ENCODE measurements around the gene KCNRG.

The KCNRG gene

DNA sequence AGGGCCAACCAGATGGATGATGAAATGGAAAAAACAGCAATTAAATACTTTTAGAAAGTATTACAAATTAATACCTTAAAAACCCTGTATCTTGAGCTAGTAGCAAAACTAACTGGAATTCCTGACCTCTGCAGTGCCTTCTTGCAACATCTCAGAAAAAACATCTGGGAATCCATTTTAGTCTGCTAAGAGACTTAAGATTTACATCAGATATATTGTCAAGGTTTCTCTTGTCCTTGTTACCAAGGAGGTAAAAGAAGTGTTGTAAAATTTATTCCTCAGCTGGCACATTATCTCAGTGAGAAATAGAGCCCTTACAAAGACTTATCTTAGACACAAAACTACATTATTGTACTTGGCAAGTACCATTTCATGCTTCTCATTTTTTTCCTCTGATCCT, 18.5 kb downstream of the KCNRG start:
- ATAC-seq, result no peak
- no peak for TF ChIP-seq ZFP30 (CRISPR knock-in tag; IDR thresholded peaks at IDR 0.05)
- TF ChIP-seq ZNF8 (CRISPR knock-in tag; IDR thresholded peaks at IDR 0.05), result no peak
- TF ChIP-seq, protein P1, sequence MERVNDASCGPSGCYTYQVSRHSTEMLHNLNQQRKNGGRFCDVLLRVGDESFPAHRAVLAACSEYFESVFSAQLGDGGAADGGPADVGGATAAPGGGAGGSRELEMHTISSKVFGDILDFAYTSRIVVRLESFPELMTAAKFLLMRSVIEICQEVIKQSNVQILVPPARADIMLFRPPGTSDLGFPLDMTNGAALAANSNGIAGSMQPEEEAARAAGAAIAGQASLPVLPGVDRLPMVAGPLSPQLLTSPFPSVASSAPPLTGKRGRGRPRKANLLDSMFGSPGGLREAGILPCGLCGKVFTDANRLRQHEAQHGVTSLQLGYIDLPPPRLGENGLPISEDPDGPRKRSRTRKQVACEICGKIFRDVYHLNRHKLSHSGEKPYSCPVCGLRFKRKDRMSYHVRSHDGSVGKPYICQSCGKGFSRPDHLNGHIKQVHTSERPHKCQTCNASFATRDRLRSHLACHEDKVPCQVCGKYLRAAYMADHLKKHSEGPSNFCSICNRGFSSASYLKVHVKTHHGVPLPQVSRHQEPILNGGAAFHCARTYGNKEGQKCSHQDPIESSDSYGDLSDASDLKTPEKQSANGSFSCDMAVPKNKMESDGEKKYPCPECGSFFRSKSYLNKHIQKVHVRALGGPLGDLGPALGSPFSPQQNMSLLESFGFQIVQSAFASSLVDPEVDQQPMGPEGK (CRISPR knock-in tag; IDR thresholded peaks at IDR 0.05; ENCODE audit: borderline replicate concordance), result no peak
- TF ChIP-seq RARB (CRISPR knock-in tag; IDR thresholded peaks at IDR 0.05), result no peak
- TF ChIP-seq GLIS3 (CRISPR knock-in tag; IDR thresholded peaks at IDR 0.05), result no peak
- no peak for TF ChIP-seq ISL1 (CRISPR knock-in tag; IDR thresholded peaks at IDR 0.05)
- TF ChIP-seq, protein P2, sequence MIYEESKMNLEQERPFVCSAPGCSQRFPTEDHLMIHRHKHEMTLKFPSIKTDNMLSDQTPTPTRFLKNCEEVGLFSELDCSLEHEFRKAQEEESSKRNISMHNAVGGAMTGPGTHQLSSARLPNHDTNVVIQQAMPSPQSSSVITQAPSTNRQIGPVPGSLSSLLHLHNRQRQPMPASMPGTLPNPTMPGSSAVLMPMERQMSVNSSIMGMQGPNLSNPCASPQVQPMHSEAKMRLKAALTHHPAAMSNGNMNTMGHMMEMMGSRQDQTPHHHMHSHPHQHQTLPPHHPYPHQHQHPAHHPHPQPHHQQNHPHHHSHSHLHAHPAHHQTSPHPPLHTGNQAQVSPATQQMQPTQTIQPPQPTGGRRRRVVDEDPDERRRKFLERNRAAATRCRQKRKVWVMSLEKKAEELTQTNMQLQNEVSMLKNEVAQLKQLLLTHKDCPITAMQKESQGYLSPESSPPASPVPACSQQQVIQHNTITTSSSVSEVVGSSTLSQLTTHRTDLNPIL (CRISPR knock-in tag; IDR thresholded peaks at IDR 0.05; ENCODE audit: low read depth), result no peak
- no peak for TF ChIP-seq ESRRG (CRISPR knock-in tag; IDR thresholded peaks at IDR 0.05)
- no peak for TF ChIP-seq OSR1 (CRISPR knock-in tag; IDR thresholded peaks at IDR 0.05)
- no peak for TF ChIP-seq ZC3H10 (CRISPR knock-in tag; IDR thresholded peaks at IDR 0.05)
- TF ChIP-seq ZFP3 (CRISPR knock-in tag; IDR thresholded peaks at IDR 0.05), result no peak
- TF ChIP-seq CSDC2 (CRISPR knock-in tag; IDR thresholded peaks at IDR 0.05), result no peak
- TF ChIP-seq BACH2 (CRISPR knock-in tag; IDR thresholded peaks at IDR 0.05; ENCODE audit: borderline replicate concordance), result no peak
- TF ChIP-seq ZNF565 (CRISPR knock-in tag; conservative IDR thresholded peaks at IDR 0.05; ENCODE audit: low read depth), result no peak
- TF ChIP-seq ZNF70 (CRISPR knock-in tag; IDR thresholded peaks at IDR 0.05), result no peak

DNA sequence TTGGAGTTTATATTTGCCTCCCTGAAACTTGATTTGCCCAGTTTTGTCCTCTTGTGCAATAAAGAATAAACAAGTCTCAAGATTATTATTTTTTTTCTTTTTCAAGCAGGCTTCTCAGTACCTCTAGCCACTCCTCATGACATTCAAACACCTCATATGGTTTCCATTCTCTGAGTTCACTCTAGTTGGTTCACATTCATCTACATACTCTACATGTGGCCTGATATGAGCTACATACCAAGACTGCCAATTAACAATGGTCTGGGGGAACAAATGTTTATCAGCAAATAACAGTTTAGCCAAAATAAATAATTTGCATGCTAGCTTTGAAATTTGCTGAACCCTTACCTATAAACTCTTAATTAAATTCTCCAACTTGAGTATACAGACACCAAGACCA, 22.5 kb downstream of the KCNRG start:
- no peak for ATAC-seq
- TF ChIP-seq ARNTL (CRISPR knock-in tag; IDR thresholded peaks at IDR 0.05; ENCODE audit: borderline replicate concordance, low read depth), result no peak
- TF ChIP-seq, protein P1 (CRISPR knock-in tag; IDR thresholded peaks at IDR 0.05; ENCODE audit: borderline replicate concordance), result no peak
- no peak for TF ChIP-seq ESRRG (CRISPR knock-in tag; IDR thresholded peaks at IDR 0.05)
- TF ChIP-seq TCF4 (CRISPR knock-in tag; IDR thresholded peaks at IDR 0.05; ENCODE audit: borderline replicate concordance), result no peak
- TF ChIP-seq, protein P3, sequence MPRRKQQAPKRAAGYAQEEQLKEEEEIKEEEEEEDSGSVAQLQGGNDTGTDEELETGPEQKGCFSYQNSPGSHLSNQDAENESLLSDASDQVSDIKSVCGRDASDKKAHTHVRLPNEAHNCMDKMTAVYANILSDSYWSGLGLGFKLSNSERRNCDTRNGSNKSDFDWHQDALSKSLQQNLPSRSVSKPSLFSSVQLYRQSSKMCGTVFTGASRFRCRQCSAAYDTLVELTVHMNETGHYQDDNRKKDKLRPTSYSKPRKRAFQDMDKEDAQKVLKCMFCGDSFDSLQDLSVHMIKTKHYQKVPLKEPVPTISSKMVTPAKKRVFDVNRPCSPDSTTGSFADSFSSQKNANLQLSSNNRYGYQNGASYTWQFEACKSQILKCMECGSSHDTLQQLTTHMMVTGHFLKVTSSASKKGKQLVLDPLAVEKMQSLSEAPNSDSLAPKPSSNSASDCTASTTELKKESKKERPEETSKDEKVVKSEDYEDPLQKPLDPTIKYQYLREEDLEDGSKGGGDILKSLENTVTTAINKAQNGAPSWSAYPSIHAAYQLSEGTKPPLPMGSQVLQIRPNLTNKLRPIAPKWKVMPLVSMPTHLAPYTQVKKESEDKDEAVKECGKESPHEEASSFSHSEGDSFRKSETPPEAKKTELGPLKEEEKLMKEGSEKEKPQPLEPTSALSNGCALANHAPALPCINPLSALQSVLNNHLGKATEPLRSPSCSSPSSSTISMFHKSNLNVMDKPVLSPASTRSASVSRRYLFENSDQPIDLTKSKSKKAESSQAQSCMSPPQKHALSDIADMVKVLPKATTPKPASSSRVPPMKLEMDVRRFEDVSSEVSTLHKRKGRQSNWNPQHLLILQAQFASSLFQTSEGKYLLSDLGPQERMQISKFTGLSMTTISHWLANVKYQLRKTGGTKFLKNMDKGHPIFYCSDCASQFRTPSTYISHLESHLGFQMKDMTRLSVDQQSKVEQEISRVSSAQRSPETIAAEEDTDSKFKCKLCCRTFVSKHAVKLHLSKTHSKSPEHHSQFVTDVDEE (CRISPR knock-in tag; IDR thresholded peaks at IDR 0.05), result no peak
- TF ChIP-seq, protein P4, sequence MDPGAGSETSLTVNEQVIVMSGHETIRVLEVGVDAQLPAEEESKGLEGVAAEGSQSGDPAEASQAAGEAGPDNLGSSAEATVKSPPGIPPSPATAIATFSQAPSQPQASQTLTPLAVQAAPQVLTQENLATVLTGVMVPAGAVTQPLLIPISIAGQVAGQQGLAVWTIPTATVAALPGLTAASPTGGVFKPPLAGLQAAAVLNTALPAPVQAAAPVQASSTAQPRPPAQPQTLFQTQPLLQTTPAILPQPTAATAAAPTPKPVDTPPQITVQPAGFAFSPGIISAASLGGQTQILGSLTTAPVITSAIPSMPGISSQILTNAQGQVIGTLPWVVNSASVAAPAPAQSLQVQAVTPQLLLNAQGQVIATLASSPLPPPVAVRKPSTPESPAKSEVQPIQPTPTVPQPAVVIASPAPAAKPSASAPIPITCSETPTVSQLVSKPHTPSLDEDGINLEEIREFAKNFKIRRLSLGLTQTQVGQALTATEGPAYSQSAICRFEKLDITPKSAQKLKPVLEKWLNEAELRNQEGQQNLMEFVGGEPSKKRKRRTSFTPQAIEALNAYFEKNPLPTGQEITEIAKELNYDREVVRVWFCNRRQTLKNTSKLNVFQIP (CRISPR knock-in tag; IDR thresholded peaks at IDR 0.05; ENCODE audit: borderline replicate concordance, low read depth), result no peak

DNA sequence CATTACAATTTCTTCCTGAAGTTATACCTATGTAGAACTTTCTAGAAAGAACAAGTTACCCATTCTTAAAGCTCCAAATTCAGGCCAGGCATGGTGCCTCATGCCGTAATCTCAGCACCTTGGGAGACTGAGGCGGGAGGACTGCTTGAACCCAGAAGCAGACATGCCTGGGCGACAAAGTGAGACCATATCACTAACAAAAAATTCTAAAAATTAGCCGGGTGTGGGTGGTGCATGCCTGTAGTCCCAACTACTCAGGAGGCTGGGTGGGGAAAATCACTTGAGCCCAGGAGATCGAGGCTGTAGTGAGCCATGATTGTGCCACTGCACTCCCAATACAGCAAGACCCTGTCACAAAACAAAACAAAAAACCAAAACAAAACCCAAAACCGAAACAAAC, 23.0 kb downstream of the KCNRG start:
- no peak for TF ChIP-seq RARB (CRISPR knock-in tag; IDR thresholded peaks at IDR 0.05)
- TF ChIP-seq, protein P5, sequence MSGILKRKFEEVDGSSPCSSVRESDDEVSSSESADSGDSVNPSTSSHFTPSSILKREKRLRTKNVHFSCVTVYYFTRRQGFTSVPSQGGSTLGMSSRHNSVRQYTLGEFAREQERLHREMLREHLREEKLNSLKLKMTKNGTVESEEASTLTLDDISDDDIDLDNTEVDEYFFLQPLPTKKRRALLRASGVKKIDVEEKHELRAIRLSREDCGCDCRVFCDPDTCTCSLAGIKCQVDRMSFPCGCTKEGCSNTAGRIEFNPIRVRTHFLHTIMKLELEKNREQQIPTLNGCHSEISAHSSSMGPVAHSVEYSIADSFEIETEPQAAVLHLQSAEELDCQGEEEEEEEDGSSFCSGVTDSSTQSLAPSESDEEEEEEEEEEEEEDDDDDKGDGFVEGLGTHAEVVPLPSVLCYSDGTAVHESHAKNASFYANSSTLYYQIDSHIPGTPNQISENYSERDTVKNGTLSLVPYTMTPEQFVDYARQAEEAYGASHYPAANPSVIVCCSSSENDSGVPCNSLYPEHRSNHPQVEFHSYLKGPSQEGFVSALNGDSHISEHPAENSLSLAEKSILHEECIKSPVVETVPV (CRISPR knock-in tag; IDR thresholded peaks at IDR 0.05), result no peak
- no peak for TF ChIP-seq ZC3H10 (CRISPR knock-in tag; IDR thresholded peaks at IDR 0.05)
- ATAC-seq, result no peak

All from SK-N-SH treated with all-trans-retinoic acid at 6 μM for 48 hours (cell line).